Panc1 (cell line): ENCODE results near the gene KRTAP10-9.
"Not testable (repeated sequence)": the region's sequence is repeated elsewhere in the genome, so short reads cannot be mapped to it uniquely, and the experiment has no call there.

Experiments
- CTCF ChIP-seq: fragments of 450-650 bp; IDR thresholded peaks from 2 replicates; pipeline ENCODE4 v1.5.1; 2017; ENCODE audit warnings: mild to moderate bottlenecking
- POLR2AphosphoS5 ChIP-seq: IDR thresholded peaks from 2 replicates; pipeline ENCODE4 v1.6.1; 2012; ENCODE audit warnings: mild to moderate bottlenecking, low read depth, low read length, moderate library complexity
- SIN3A ChIP-seq: IDR thresholded peaks from 2 replicates; pipeline ENCODE4 v1.6.1; 2012; ENCODE audit warnings: low read depth, mild to moderate bottlenecking, low read length, moderate library complexity, borderline replicate concordance; ENCODE audit not compliant: insufficient read depth

- TF ChIP-seq CTCF, POLR2AphosphoS5, SIN3A: not testable (repeated sequence)
Measured at GRCh38 chr21:44591801-44592130, 35.1 kb upstream of the KRTAP10-9 start.
